Heart left ventricle (tissue), 13 donors: ENCODE data around the gene JPH3.

Source experiments
- POLR2A ChIP-seq, 2 donors: fragments of 450-650 bp; IDR thresholded peaks; one replicate each; pipeline ENCODE4 v1.6.1; 2017; ENCODE audit warnings: antibody characterized with exemption in 2 of 2, mild to moderate bottlenecking in 2 of 2, moderate library complexity in 2 of 2
- TF ChIP-seq, protein P1 (sequence below), 12 donors: fragments of 200-600 bp; sonication (generic) in 4 of 12; IDR thresholded peaks; one replicate each; pipeline versions ENCODE4 v1.5.0 to v1.8.0; 2018 to 2022; ENCODE audit warnings: antibody characterized with exemption in 12 of 12, mild to moderate bottlenecking in 5 of 12
- donor health status: ischemic (EF 13 %, LVEDD 7.1; RV severe dilation, severe dysfunction).
- donor health status: DM: no; HTN: yes; CAD: no.
- donor health status: DM: no; HTN: no; CAD: no.
- donor health status: ischemic (EF 25% LVEDD 6.9; RV normal size, moderate dysfunction).
- donor health status: ischemic (EF 25% LVEDD 5.7; RV mildly dilated, moderate dysfunction).
- donor health status: ischemic (EF 35%, LVEDD 5.7; RV mildly dilated, moderate dysfunction).
- donor health status: nonischemic (EF 11% LVEDD 7.7; RV severe dilation, severe dysfunction).
- donor health status: DM: yes; HTN: yes; CAD: no.
- donor health status: PGD.
- donor health status: ischemic (EF 29% LVEDD 5.4; RV normal size, mild dysfunction).
- donor health status: nonischemic (EF 23%, LVEDD 6.1; RV moderate dilation, normal function).

- no peak for TF ChIP-seq POLR2A (IDR thresholded peaks at IDR 0.05)
- TF ChIP-seq, protein P1, sequence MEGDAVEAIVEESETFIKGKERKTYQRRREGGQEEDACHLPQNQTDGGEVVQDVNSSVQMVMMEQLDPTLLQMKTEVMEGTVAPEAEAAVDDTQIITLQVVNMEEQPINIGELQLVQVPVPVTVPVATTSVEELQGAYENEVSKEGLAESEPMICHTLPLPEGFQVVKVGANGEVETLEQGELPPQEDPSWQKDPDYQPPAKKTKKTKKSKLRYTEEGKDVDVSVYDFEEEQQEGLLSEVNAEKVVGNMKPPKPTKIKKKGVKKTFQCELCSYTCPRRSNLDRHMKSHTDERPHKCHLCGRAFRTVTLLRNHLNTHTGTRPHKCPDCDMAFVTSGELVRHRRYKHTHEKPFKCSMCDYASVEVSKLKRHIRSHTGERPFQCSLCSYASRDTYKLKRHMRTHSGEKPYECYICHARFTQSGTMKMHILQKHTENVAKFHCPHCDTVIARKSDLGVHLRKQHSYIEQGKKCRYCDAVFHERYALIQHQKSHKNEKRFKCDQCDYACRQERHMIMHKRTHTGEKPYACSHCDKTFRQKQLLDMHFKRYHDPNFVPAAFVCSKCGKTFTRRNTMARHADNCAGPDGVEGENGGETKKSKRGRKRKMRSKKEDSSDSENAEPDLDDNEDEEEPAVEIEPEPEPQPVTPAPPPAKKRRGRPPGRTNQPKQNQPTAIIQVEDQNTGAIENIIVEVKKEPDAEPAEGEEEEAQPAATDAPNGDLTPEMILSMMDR (IDR thresholded peaks at IDR 0.05): no peak
Measured at GRCh38 chr16:87552772-87553573, 49.3 kb upstream of the JPH3 start.
